Stimulated activated CD8-positive, alpha-beta memory T cell treated with anti-CD3 and anti-CD28 coated beads, Interleukin-4, amount 100 ng/mL, for 1 hour (primary cell): Measurements from ENCODE around the gene OGFRL1.
"Not testable (repeated sequence)": the region's sequence is repeated elsewhere in the genome, so short reads cannot be mapped to it uniquely, and the experiment has no call there.

Experiments
- DNase-seq, 2 donors: peaks; one replicate each; pipeline ENCODE4 v3.0.0-alpha.2; 2020; ENCODE audit warnings: low read depth in 2 of 2, low spot score in 1 of 2

Gene OGFRL1

GRCh38 chr6:71288228-71289038, at the start of gene OGFRL1:
Gene OGFRL1 (plus strand): TSS chr6:71288811. CDS start chr6:71288937, 126 bp downstream.
- peak; percentile 32 to 40 for DNase-seq

GRCh38 chr6:71239694-71240093, 48.9 kb upstream of the OGFRL1 start:
- no peak for DNase-seq

- no peak for DNase-seq
These were observed 43.2 kb upstream of the OGFRL1 start for GRCh38 chr6:71245265-71246049.

GRCh38 chr6:71246596-71246995, 42.0 kb upstream of the OGFRL1 start:
- DNase-seq = no peak

GRCh38 chr6:71248306-71248765, 40.3 kb upstream of the OGFRL1 start:
- DNase-seq = no peak

- DNase-seq = no peak
These were observed 39.6 kb upstream of the OGFRL1 start for GRCh38 chr6:71248878-71249544.

GRCh38 chr6:71250099-71250602, 38.5 kb upstream of the OGFRL1 start:
- DNase-seq = no peak

GRCh38 chr6:71252410-71252809, 36.2 kb upstream of the OGFRL1 start:
- no peak for DNase-seq

GRCh38 chr6:71252960-71253359, 35.7 kb upstream of the OGFRL1 start:
- no peak for DNase-seq

GRCh38 chr6:71254323-71254722, 34.3 kb upstream of the OGFRL1 start:
- DNase-seq = no peak

- no peak for DNase-seq
These were observed 30.3 kb upstream of the OGFRL1 start for GRCh38 chr6:71258078-71258866.

GRCh38 chr6:71259888-71260604, 28.6 kb upstream of the OGFRL1 start:
- no peak for DNase-seq

GRCh38 chr6:71262914-71263313, 25.7 kb upstream of the OGFRL1 start:
- no peak for DNase-seq

- not testable (repeated sequence) for DNase-seq
These were observed 22.2 kb upstream of the OGFRL1 start for GRCh38 chr6:71266392-71266791.

- no peak for DNase-seq
These were observed 19.7 kb upstream of the OGFRL1 start for GRCh38 chr6:71268735-71269437.

- no peak for DNase-seq
These were observed 10.5 kb upstream of the OGFRL1 start for GRCh38 chr6:71277926-71278600.

GRCh38 chr6:71279321-71279720, 9.3 kb upstream of the OGFRL1 start:
- no peak for DNase-seq

- DNase-seq = no peak
These were observed 8.9 kb upstream of the OGFRL1 start for GRCh38 chr6:71279740-71280139.

- DNase-seq = no peak
These were observed 7.9 kb upstream of the OGFRL1 start for GRCh38 chr6:71280701-71281100.
